ENCODE measurements around the gene TREML2. TPM values are rescaled to one million over a fixed set of nuclear protein-coding genes. Genes with fewer than 3 reads are reported as not detected.

TREML2 gene
- total RNA-seq, 1 donor from 2014 or later = 0.61 TPM

- ATAC-seq (no peak), DNase-seq (no peak)
- intact Hi-C loops (cut with DNase I) = no loop called here
- Histone ChIP-seq H3K36me3 (no peaks in the 10 kb centered on the region), H3K27me3 (peaks cover 9% of the 10 kb centered on the region), H3K9me3 (no peaks in the 10 kb centered on the region), H3K27ac (no peak overlapping the region), H3K4me1 (no peaks in the 10 kb centered on the region), H3K4me3 (no peak overlapping the region)
- TF ChIP-seq CTCF (IDR thresholded peaks at IDR 0.05) = no peak
Observed at GRCh38 chr6:41179163-41179562, 21.8 kb downstream of the TREML2 start.

- H3K27me3 ChIP-seq = peaks cover 9% of the 10 kb centered on the region
- no peak overlapping the region for H3K4me3 ChIP-seq
- no peak for DNase-seq
- H3K27ac ChIP-seq = no peak overlapping the region
- no peaks in the 10 kb centered on the region for H3K36me3 ChIP-seq
- no peak for ATAC-seq
- TF ChIP-seq CTCF (IDR thresholded peaks at IDR 0.05) = no peak
- no peaks in the 10 kb centered on the region for H3K9me3 ChIP-seq
- intact Hi-C loops (cut with DNase I) = no loop called here
- no peaks in the 10 kb centered on the region for H3K4me1 ChIP-seq
Observed at GRCh38 chr6:41177695-41178094, 23.3 kb downstream of the TREML2 start.

DNA sequence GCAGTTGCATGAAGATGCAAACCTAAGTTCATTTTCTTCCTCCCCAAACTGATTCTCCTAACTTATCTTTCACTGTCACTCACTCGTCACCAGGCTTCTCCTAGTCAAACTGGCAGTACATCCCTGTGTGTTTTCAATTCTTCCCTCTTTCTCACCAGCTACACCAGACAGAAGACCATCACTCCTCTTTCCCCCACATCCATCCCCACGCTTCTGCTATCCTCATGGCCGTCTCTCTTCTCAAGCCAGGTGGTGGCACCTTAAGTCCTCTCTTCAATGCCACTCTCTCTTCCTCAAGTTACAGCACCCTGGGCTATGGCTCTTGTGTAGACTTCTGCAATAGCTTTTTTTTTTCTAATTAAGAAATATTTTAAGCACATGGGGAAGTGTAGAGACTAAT, 23.7 kb downstream of the TREML2 start:
- H3K9me3 ChIP-seq = no peaks in the 10 kb centered on the region
- no peak for TF ChIP-seq CTCF (IDR thresholded peaks at IDR 0.05)
- no peak overlapping the region for H3K4me3 ChIP-seq
- H3K36me3 ChIP-seq = no peaks in the 10 kb centered on the region
- H3K4me1 ChIP-seq = no peaks in the 10 kb centered on the region
- no peak overlapping the region for H3K27ac ChIP-seq
- intact Hi-C loops (cut with DNase I) = no loop called here
- DNase-seq (no peak), ATAC-seq (no peak)
- peaks cover 9% of the 10 kb centered on the region for H3K27me3 ChIP-seq

DNA sequence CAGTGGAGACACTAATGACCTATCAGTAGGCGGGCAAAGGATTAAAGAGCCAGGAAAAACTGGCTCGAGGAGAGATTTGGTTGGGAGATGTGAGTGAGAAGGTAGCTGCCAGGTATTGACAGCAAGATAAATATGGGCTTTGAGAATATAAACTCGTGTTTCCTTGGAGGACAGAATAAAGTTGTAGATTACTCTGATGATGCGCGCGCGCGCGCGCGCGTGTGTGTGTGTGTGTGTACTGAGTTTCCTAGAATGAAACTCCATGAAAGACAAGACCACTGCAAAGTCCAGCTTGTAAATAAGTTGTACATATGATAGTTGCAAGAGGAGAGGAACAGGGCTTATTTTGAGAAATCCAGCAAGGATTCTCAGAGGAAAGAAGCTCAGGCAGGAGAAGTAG, 24.8 kb downstream of the TREML2 start:
- Histone ChIP-seq H3K4me1 (no peaks in the 10 kb centered on the region), H3K36me3 (no peaks in the 10 kb centered on the region), H3K9me3 (no peaks in the 10 kb centered on the region), H3K27ac (no peak overlapping the region), H3K27me3 (peaks cover 9% of the 10 kb centered on the region), H3K4me3 (no peak overlapping the region)
- no peak for TF ChIP-seq CTCF (IDR thresholded peaks at IDR 0.05)
- ATAC-seq = no peak
- no peak for DNase-seq
- intact Hi-C loops (cut with DNase I) = no loop called here

DNA sequence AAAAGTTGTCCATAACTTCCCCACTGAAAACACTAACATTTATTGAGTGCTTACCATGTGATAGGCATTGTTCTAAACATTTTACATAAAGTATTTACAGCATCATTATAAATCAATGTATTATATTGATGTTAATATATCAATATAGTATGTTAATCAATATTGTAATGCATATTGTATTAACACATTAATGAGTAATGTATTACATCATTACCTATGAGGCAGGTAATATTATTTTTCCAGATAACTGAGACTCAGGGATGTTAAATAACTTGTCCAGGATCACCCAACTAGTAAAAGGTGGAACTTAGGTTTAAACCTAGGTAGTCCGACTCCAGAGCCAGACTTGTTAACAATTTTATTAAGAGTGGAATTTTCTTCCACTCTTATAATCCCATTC, 25.9 kb downstream of the TREML2 start:
- no peak overlapping the region for H3K27ac ChIP-seq
- intact Hi-C loops (cut with DNase I) = no loop called here
- H3K4me1 ChIP-seq = no peaks in the 10 kb centered on the region
- H3K9me3 ChIP-seq = no peaks in the 10 kb centered on the region
- no peak for TF ChIP-seq CTCF (IDR thresholded peaks at IDR 0.05)
- no peak overlapping the region for H3K4me3 ChIP-seq
- peaks cover 9% of the 10 kb centered on the region for H3K27me3 ChIP-seq
- H3K36me3 ChIP-seq = no peaks in the 10 kb centered on the region
- DNase-seq (no peak), ATAC-seq (no peak)

GRCh38 chr6:41174610-41175009, 26.3 kb downstream of the TREML2 start:
- Histone ChIP-seq H3K9me3 (no peaks in the 10 kb centered on the region), H3K27me3 (peaks cover 9% of the 10 kb centered on the region), H3K36me3 (no peaks in the 10 kb centered on the region), H3K4me1 (no peaks in the 10 kb centered on the region), H3K4me3 (no peak overlapping the region), H3K27ac (no peak overlapping the region)
- DNase-seq (no peak), ATAC-seq (no peak)
- no peak for TF ChIP-seq CTCF (IDR thresholded peaks at IDR 0.05)
- intact Hi-C loops (cut with DNase I) = no loop called here

All from upper lobe of right lung (tissue), 1 donor.